Smooth muscle cell of the brain vasculature (primary cell): ENCODE results near the gene PDE8B.
A peak's percentile ranks its signal among the peaks of the same experiment; 100 is the strongest.

Source experiments
- DNase-seq: peaks from one replicate; pipeline ENCODE4 v3.0.0-alpha.2; 2012; ENCODE audit warnings: low read depth, low spot score

The PDE8B gene

GRCh38 chr5:77319117-77319804, 108.8 kb downstream of the PDE8B start:
- no peak for DNase-seq

- DNase-seq = no peak
Measured at GRCh38 chr5:77321793-77322394, 111.4 kb downstream of the PDE8B start.

GRCh38 chr5:77322406-77322805, 111.9 kb downstream of the PDE8B start:
- peak; percentile 21 for DNase-seq

GRCh38 chr5:77325921-77326541, 115.6 kb downstream of the PDE8B start:
- no peak for DNase-seq

DNA sequence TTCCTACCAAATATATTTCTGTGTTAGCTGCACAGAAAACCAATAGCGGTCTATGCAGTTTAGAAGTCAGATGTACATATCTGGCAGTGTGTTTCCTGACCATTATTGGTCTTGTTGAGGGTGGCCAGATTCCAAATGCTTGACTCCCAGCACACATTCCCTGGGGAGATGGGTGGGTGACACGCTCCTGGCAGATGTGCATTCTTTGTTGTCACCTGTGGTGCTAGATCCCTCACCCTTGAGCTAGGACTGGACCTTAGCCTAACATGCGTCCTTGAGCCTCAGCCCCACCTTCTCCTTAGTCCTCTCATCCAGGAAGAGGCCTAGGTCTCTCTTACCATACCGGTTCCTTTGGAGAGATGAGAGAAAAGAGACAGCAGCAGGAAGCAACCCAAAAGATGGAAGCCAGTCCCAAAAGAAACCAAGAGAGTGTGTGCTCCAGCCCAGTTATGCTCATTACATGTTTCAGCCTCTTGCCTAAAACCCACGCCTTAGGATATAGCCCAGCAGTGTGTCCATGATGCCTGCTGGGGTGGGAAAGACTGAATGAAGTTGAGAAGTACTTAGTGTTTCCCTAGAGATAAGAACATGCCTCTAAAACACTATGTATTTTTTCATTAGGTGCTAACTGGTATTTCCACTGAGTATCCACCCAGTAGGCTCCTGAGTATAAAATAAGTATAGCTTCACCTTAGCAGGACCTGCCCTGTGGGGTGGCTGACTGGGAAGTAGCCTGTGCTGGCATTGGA, 116.7 kb downstream of the PDE8B start:
- no peak for DNase-seq

DNA sequence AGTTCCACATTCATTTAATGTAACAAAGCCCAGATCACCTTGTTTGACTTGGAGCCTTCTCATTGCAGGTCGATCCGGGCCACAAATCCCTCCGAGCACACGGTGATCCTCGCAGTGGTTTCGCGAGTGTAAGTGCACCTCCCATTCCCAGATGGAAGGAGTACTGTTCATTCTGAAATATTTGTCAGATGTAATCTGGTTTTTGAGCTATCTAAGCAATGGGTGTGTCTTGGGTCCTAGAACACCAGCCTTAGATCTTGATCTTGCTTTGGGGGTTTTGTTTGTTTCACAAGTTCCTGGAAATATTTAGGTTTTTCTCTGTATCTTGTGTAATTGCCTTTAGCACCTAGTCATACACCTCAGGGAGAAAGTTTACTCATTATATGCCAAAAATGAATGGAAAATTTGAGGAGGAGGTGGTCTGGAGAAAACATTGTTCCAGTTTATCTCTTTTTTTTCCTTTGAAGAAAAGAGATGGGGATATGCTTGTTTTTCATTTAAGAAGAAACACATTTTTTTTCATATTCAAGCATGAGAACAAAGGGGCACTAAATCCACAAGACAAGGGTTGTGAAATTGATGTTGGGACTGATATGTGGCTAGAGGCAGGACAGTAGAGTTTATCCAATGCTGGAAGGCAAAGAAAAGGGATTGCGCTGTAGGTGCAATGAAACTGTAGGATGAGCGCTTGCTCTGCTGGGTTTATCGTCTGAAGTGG, 118.6 kb downstream of the PDE8B start:
- no peak for DNase-seq

- no peak for DNase-seq
Measured at GRCh38 chr5:77329664-77330430, 119.4 kb downstream of the PDE8B start.

GRCh38 chr5:77333036-77333435, 122.6 kb downstream of the PDE8B start:
- no peak for DNase-seq

GRCh38 chr5:77333451-77334123, 123.1 kb downstream of the PDE8B start:
- DNase-seq = no peak

DNA sequence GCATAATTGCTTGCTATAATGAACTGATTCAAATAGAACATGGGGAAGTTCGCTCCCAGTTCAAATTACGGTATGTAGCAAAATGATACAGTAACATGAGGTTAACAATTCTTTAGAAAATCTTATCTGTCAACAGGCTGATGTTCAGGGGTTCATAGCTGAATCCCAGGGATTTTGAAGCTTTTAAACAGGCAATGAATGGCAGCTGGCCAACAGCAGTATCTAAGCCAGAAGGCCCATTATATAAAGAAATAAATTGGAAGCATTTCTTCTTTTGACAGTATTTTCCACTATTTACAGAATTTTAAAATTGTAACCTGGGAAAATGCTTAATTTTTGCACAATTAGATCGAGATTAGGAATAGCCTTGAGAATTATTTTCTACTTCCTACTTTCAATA, 126.8 kb downstream of the PDE8B start:
- no peak for DNase-seq

GRCh38 chr5:77337686-77338085, 127.2 kb downstream of the PDE8B start:
- no peak for DNase-seq

GRCh38 chr5:77339337-77339890, 128.9 kb downstream of the PDE8B start:
- no peak for DNase-seq

- DNase-seq = no peak
Measured at GRCh38 chr5:77343165-77343564, 132.7 kb downstream of the PDE8B start.

GRCh38 chr5:77347435-77348098, 137.1 kb downstream of the PDE8B start:
- no peak for DNase-seq

DNA sequence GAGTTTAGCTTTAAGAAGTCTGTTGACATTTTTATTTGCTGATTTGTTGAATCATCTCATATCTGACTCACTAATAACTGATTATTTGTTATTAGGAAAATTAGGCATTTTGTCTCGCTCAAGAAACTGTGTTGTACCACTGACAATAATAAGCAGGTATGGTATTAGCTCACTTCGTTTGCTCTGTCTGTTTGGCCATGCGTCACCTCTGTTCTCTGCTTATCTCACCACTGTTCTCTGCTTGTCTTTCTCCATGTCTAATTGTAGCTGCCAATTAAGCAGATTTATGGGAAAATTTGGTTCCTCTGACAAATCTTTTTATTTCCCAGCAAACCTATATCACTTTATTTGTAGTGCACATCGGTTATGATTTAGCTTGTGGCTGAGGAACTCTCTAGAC, 142.8 kb downstream of the PDE8B start:
- DNase-seq = no peak

DNA sequence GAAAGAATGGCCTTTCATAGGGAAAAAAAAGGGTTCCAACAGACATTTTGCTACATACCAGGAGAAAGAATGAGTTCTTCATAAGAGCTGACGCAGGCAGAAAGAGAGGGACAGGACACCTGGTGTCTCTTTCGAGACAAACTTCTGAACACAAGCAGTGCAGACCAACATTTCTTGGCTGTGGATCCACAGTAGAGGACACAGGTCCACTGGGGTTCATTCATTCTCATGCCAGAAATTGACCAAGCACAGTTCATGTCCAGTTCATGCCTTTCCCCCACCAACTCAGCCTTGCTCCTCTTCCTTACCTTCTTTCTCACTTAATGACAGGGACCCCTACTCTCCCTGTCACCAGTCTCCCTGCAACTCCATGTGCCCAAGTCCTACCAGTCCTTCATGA, 144.0 kb downstream of the PDE8B start:
- no peak for DNase-seq

DNA sequence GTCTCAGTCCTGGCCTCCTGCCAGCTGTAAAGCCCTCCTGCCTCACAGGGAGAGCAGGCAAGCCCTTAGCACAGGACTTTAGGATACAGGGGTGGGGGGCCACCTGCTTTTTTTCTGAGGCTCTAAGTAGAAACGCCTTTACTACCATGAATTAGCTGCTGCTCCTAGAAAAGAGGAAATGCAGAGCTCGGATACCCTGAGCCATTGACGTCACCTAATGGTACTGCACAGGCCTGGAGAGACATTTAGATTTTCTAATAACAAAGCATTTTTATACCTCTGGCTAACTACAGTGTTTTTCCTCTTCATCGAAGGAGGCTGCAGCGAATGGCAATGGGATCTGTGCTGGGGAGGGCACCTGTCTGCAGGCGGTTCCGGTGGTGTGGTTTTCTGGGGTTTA, 144.6 kb downstream of the PDE8B start:
- no peak for DNase-seq

GRCh38 chr5:77355751-77356150, 145.3 kb downstream of the PDE8B start:
- DNase-seq = no peak

DNA sequence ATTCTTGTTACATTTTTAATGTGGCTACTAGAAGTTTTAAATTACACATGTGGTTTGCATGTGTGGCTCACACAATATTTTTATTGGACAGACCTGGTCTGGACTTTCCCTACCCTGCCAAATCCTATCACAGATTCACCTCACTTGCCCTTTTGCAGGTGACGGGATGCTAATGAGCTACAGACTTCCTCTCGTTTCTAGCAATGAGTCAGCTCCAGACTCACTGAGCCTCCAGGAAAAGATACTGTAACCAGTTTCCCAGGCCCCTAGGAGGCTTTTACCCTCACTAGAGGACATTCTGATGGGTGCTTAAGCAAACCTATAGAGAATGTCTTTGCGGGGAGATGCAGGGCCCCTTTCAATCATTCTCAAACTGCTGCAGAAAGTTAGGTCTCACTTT, 146.3 kb downstream of the PDE8B start:
- no peak for DNase-seq
